NT2/D1 (cell line): ENCODE results near the gene ASAP2.

Experiments
- YY1 ChIP-seq: IDR thresholded peaks from 2 replicates; pipeline ENCODE4 v1.6.1; 2011; ENCODE audit not compliant: insufficient read length, insufficient read depth
- ZNF274 ChIP-seq: IDR thresholded peaks from 2 replicates; pipeline ENCODE4 v1.6.1; 2011; ENCODE audit warnings: mild to moderate bottlenecking, low read depth, low read length

DNA sequence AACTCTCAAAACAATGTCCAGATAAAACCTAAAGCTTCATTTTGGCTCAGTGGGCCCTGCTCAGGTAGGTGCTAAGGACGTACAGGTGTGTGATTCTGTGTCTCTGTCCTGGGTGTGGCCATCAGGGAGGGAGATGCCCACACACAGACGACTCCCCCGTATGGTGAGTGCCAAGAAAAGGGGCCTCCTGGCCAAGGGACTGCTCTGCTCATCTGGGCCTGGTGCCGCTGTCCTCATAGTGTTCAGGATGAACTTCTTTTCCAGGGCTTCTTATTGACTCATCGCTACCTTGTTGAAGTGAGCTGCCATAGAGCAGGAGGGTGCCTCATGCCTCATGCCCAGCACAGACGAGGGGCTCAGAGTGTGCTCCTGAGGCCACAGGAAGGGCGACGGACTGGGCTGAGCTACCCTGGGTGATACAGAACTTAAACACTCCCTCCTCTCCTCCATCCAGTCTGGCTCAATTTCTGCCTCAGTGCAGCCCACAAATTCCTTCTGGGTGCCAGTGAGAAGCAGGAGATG is 158.9 kb downstream of the ASAP2 start:
- TF ChIP-seq YY1 (no peak), ZNF274 (no peak)
